Spinal cord (tissue), 10 donors: ENCODE results near the gene IRAK2. TPM values are rescaled to one million over a fixed set of nuclear protein-coding genes. Genes with fewer than 3 reads are reported as not detected.

ENCODE experiments used
- DNase-seq, 6 donors: peaks; one replicate each; pipeline versions ENCODE4 v3.0.0 to v3.0.0-alpha.2; 2013 to 2015; ENCODE audit warnings: low spot score in 6 of 6, low read depth in 4 of 6
- H3K27ac ChIP-seq: one replicate; pipeline ENCODE4 v1.5.1; 2013; ENCODE audit warnings: low read depth, low read length, control low read depth
- H3K27me3 ChIP-seq: one replicate; pipeline ENCODE4 v1.6.1; 2013; ENCODE audit warnings: low read length; ENCODE audit not compliant: control insufficient read depth, insufficient read depth
- H3K36me3 ChIP-seq: one replicate; pipeline ENCODE4 v1.6.1; 2013; ENCODE audit warnings: low read length; ENCODE audit not compliant: control insufficient read depth, insufficient read depth
- H3K4me1 ChIP-seq: one replicate; pipeline ENCODE4 v1.6.1; 2013; ENCODE audit warnings: low read length; ENCODE audit not compliant: control insufficient read depth, insufficient read depth
- H3K4me3 ChIP-seq: one replicate; pipeline ENCODE4 v1.5.1; 2013; ENCODE audit warnings: low read depth, low read length, control low read depth
- H3K9me3 ChIP-seq: one replicate; pipeline ENCODE4 v1.6.1; 2013; ENCODE audit warnings: low read length; ENCODE audit not compliant: control insufficient read depth, insufficient read depth
- WGBS: methylation state at CpG from one replicate; pipeline ENCODE4 v1.1.5; 2013; ENCODE audit warnings: missing lambda C conversion rate; ENCODE audit not compliant: insufficient coverage; 5-methylcytosine and 5-hydroxymethylcytosine counted together
- polyA plus RNA-seq, 2 donors: library from polyadenylated mRNA; unstranded; fragments of 120-200 nt; gene quantifications; one replicate each; pipeline ENCODE4 v1.2.1, GENCODE V29; 2013; ENCODE audit not compliant: insufficient read length in 2 of 2
- total RNA-seq, 2 donors: library from RNA; depleted of rRNA in 1 of 2; stranded (reverse); fragments of 120-200 nt in 1 of 2; fragments of >200 nt in 1 of 2; gene quantifications; one replicate each; pipeline versions ENCODE4 v1.2.3 to v1.2.4, GENCODE V29; 2013 to 2014
- donor health status: healthy.

The IRAK2 gene
- total and polyA plus RNA-seq, 4 donors, result 2.6 to 6.1 (median 5.0) TPM

- H3K27ac ChIP-seq, result no peak overlapping the region
- peaks cover 53% of the 10 kb centered on the region for H3K36me3 ChIP-seq
- 63% methylated on average over 1 of the region's 1 CpG for WGBS
- no peak for DNase-seq
- H3K4me1 ChIP-seq, result no peaks in the 10 kb centered on the region
- H3K4me3 ChIP-seq, result no peak overlapping the region
- no peaks in the 10 kb centered on the region for H3K9me3 ChIP-seq
- H3K27me3 ChIP-seq, result no peaks in the 10 kb centered on the region
Measured at GRCh38 chr3:10273702-10274305, 109.1 kb downstream of the IRAK2 start.

GRCh38 chr3:10274601-10275000 lies 109.9 kb downstream of the IRAK2 start:
- DNase-seq, result no peak
- H3K27ac ChIP-seq, result no peak overlapping the region
- no peaks in the 10 kb centered on the region for H3K9me3 ChIP-seq
- no peaks in the 10 kb centered on the region for H3K27me3 ChIP-seq
- 67% methylated on average over 1 of the region's 1 CpG for WGBS
- H3K4me1 ChIP-seq, result no peaks in the 10 kb centered on the region
- peaks cover 51% of the 10 kb centered on the region for H3K36me3 ChIP-seq
- no peak overlapping the region for H3K4me3 ChIP-seq

- DNase-seq, result no peak
- Histone ChIP-seq H3K4me3 (no peak overlapping the region), H3K4me1 (no peaks in the 10 kb centered on the region), H3K27ac (no peak overlapping the region), H3K9me3 (no peaks in the 10 kb centered on the region), H3K27me3 (no peaks in the 10 kb centered on the region), H3K36me3 (peaks cover 48% of the 10 kb centered on the region)
- WGBS, result 90% methylated on average over 2 of the region's 3 CpGs
Measured at GRCh38 chr3:10277115-10277625, 112.5 kb downstream of the IRAK2 start.

GRCh38 chr3:10278501-10278900 lies 113.8 kb downstream of the IRAK2 start:
- no peaks in the 10 kb centered on the region for H3K4me1 ChIP-seq
- H3K27ac ChIP-seq, result no peak overlapping the region
- H3K9me3 ChIP-seq, result no peaks in the 10 kb centered on the region
- H3K27me3 ChIP-seq, result no peaks in the 10 kb centered on the region
- WGBS, result no CpG with 5 or more reads among the region's 1 CpG
- no peak overlapping the region for H3K4me3 ChIP-seq
- peaks cover 44% of the 10 kb centered on the region for H3K36me3 ChIP-seq
- DNase-seq, result no peak

DNA sequence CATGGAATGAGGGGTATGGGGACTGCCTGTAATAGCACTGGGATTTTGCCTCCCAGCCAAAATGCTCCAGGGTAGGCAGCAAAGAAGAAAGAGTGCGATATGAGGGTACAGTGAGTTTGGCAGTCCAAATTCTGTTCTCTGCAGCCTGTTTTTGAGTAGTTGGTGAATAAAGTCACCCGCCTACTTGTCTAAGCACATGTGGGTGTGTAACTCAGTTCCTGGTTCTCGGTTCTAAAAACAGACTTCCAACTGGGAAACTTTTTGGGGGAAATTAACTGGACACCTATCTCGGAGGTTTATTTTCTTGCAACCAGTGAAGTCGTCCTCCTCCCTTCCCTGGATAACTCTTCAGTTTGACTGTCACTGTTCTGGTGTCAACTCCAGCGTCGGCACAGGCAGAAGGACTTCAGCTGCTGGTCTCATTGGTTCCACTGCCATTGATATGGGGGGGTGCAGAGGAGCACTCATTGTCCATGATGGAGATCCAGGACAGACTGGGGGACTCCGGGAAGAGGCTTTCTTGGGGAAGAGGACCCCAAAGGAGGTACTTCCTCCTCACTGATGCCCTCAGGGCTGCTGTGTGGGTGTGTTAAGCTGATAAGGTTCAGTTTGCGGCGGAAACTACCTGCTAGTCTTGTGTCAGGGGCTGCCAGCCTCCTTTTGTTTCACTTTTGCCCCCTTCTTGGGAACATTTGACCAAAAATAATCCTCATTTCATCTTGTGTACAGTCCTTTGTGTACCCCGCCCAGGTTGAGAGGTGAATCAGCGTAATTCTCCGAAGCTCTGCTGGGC lies 114.9 kb downstream of the IRAK2 start:
- Histone ChIP-seq H3K27ac (no peak overlapping the region), H3K36me3 (peaks cover 44% of the 10 kb centered on the region), H3K27me3 (no peaks in the 10 kb centered on the region), H3K4me1 (no peaks in the 10 kb centered on the region), H3K9me3 (no peaks in the 10 kb centered on the region), H3K4me3 (no peak overlapping the region)
- 92% methylated on average over 8 of the region's 13 CpGs for WGBS
- no peak for DNase-seq

- no peaks in the 10 kb centered on the region for H3K27me3 ChIP-seq
- H3K27ac ChIP-seq, result no peak overlapping the region
- no peaks in the 10 kb centered on the region for H3K9me3 ChIP-seq
- peaks cover 44% of the 10 kb centered on the region for H3K36me3 ChIP-seq
- H3K4me1 ChIP-seq, result no peaks in the 10 kb centered on the region
- no peak for DNase-seq
- WGBS, result 90% methylated on average over 2 of the region's 5 CpGs
- no peak overlapping the region for H3K4me3 ChIP-seq
Measured at GRCh38 chr3:10280177-10280529, 115.4 kb downstream of the IRAK2 start.

DNA sequence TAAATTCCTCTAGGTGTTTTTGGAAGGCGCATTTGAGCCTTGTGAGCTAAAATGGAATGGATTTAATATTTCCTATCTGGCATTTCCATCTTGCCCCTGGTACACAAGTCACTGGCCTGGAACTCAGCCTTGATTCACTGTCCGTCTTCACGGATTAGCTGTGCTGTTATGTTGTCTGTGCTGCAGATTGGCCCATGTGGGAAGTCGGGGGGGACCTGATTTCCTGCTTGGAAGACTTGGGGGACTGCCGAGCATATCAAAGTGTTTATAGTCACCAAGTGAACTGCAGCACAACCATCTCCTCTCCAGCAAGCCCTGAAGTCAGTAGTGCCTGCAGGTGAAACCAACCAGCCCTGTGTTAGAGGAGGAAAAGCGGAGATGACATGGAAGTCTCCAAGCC lies 115.9 kb downstream of the IRAK2 start:
- Histone ChIP-seq H3K27ac (no peak overlapping the region), H3K9me3 (no peaks in the 10 kb centered on the region), H3K36me3 (peaks cover 43% of the 10 kb centered on the region)

GRCh38 chr3:10281951-10282350 lies 117.2 kb downstream of the IRAK2 start:
- Histone ChIP-seq H3K27me3 (no peaks in the 10 kb centered on the region), H3K9me3 (no peaks in the 10 kb centered on the region), H3K4me3 (no peak overlapping the region), H3K36me3 (peaks cover 42% of the 10 kb centered on the region), H3K4me1 (peaks cover 4% of the 10 kb centered on the region), H3K27ac (no peak overlapping the region)
- no peak for DNase-seq
- WGBS, result no CpG with 5 or more reads among the region's 5 CpGs

More for the DNA sequence above, 115.9 kb downstream of the IRAK2 start:
- no peaks in the 10 kb centered on the region for H3K27me3 ChIP-seq
- no peak overlapping the region for H3K4me3 ChIP-seq
- WGBS, result 94% methylated on average over 3 of the region's 6 CpGs
- DNase-seq, result no peak
- H3K4me1 ChIP-seq, result no peaks in the 10 kb centered on the region

DNA sequence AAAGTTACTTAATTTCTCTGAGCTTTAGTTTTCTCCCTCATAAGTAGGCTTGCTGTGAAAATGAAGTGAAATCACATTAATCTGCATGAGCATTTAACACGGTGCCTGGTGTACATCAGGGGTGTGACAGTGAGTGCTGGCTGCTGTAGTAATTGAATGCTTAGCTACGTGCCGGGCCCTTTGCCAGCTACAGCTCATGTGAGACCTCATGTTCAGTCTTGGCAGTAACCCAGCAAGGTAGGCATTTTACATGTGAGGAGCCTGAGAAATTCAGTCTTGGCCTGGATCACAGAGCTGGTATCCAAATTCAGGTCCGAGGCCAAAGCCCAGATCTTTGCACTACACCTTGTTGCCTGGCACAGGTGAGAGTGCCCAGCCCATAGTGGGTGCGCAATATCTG lies 118.9 kb downstream of the IRAK2 start:
- peak in 3 of 6 donors; percentile 7 to 81 (median 49) for DNase-seq
- Histone ChIP-seq H3K36me3 (peaks cover 40% of the 10 kb centered on the region), H3K4me1 (peaks cover 5% of the 10 kb centered on the region), H3K4me3 (no peak overlapping the region), H3K27ac (no peak overlapping the region), H3K9me3 (no peaks in the 10 kb centered on the region), H3K27me3 (no peaks in the 10 kb centered on the region)
- WGBS, result 79% methylated on average over 5 of the region's 5 CpGs

DNA sequence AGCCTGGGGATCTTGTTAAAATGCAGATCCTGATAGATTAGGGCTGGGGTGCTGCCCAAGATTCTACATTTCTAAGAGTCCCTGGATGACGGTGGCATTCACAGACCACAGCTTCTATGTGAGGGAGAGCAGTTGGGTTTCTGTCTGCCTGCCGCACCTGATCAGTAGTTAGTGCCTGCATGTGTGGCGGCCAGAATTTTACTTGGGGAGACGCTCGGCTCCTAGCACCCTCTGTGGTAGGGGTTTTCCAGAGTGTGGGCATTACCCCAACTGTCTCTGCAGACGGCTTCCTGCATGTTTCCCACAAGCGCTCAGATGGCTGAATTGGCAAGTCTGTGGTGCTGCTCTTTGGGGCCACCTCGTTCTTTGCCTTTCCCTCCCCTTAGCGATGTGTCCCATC lies 119.8 kb downstream of the IRAK2 start:
- Histone ChIP-seq H3K36me3 (peaks cover 45% of the 10 kb centered on the region), H3K27ac (no peak overlapping the region), H3K9me3 (no peaks in the 10 kb centered on the region), H3K4me1 (peaks cover 5% of the 10 kb centered on the region), H3K4me3 (no peak overlapping the region), H3K27me3 (no peaks in the 10 kb centered on the region)
- 86% methylated on average over 8 of the region's 9 CpGs for WGBS
- DNase-seq, result no peak
